Measurements from ENCODE around the gene MT1A.

The MT1A gene

GRCh38 chr16:56600398-56600999 is 38.0 kb upstream of the MT1A start:
- Histone ChIP-seq H3K9me2 (replicated peaks; ENCODE audit: control insufficient read depth, low read length) (no peaks in the 10 kb centered on the region), H3F3A (ENCODE audit: control insufficient read depth, insufficient read depth) (peaks cover 3% of the 10 kb centered on the region; the same call in 1 of the 2 replicates), H3K27me3 (ENCODE audit: control insufficient read depth, low read length) (peaks cover 4% of the 10 kb centered on the region; the same call in 1 of the 2 replicates), H3K27ac (ENCODE audit: low read depth, low read length) (no peak overlapping the region), H3K4me1 (ENCODE audit: control insufficient read depth, low read length) (peaks cover 14% of the 10 kb centered on the region), H3K36me3 (ENCODE audit: control insufficient read depth, low read length) (no peaks in the 10 kb centered on the region), H4K20me1 (ENCODE audit: control insufficient read depth, insufficient read depth, low read depth, low read length) (no peaks in the 10 kb centered on the region), H3K4me2 (ENCODE audit: low read length) (no peak overlapping the region), H3K9me3 (ENCODE audit: control insufficient read depth, insufficient read depth, low read length) (no peaks in the 10 kb centered on the region), H3K79me2 (ENCODE audit: control insufficient read depth, low read length) (no peaks in the 10 kb centered on the region), H3K4me3 (ENCODE audit: low read length) (no peak overlapping the region)
- TF ChIP-seq EZH2phosphoT487 (IDR thresholded peaks at IDR 0.05; ENCODE audit: borderline replicate concordance, low read length), result no peak
- peak; percentile 71 for TF ChIP-seq CTCF (IDR thresholded peaks at IDR 0.05; ENCODE audit: low read depth, low read length, poor library complexity, severe bottlenecking)

- Histone ChIP-seq H3K4me3 (ENCODE audit: low read length) (no peak overlapping the region), H3F3A (ENCODE audit: control insufficient read depth, insufficient read depth) (peaks cover 2% of the 10 kb centered on the region; the same call in 1 of the 2 replicates), H3K27ac (ENCODE audit: low read depth, low read length) (no peak overlapping the region), H3K9me3 (ENCODE audit: control insufficient read depth, insufficient read depth, low read length) (no peaks in the 10 kb centered on the region), H3K9me2 (replicated peaks; ENCODE audit: control insufficient read depth, low read length) (no peaks in the 10 kb centered on the region), H3K79me2 (ENCODE audit: control insufficient read depth, low read length) (no peaks in the 10 kb centered on the region), H3K4me1 (ENCODE audit: control insufficient read depth, low read length) (peaks cover 10% of the 10 kb centered on the region), H3K27me3 (ENCODE audit: control insufficient read depth, low read length) (peaks cover 4% of the 10 kb centered on the region; the same call in 1 of the 2 replicates), H4K20me1 (ENCODE audit: control insufficient read depth, insufficient read depth, low read depth, low read length) (no peaks in the 10 kb centered on the region), H3K4me2 (ENCODE audit: low read length) (no peak overlapping the region), H3K36me3 (ENCODE audit: control insufficient read depth, low read length) (no peaks in the 10 kb centered on the region)
- TF ChIP-seq EZH2phosphoT487 (IDR thresholded peaks at IDR 0.05; ENCODE audit: borderline replicate concordance, low read length), result no peak
- no peak for TF ChIP-seq CTCF (IDR thresholded peaks at IDR 0.05; ENCODE audit: low read depth, low read length, poor library complexity, severe bottlenecking)
These were observed 37.1 kb upstream of the MT1A start for GRCh38 chr16:56601325-56601724.

GRCh38 chr16:56603589-56603988 is 34.9 kb upstream of the MT1A start:
- Histone ChIP-seq H3F3A (ENCODE audit: control insufficient read depth, insufficient read depth) (no peaks in the 10 kb centered on the region), H3K4me3 (ENCODE audit: low read length) (no peak overlapping the region), H3K9me2 (replicated peaks; ENCODE audit: control insufficient read depth, low read length) (no peaks in the 10 kb centered on the region), H3K4me2 (ENCODE audit: low read length) (no peak overlapping the region), H3K27me3 (ENCODE audit: control insufficient read depth, low read length) (peaks cover 11% of the 10 kb centered on the region), H3K79me2 (ENCODE audit: control insufficient read depth, low read length) (no peaks in the 10 kb centered on the region), H3K9me3 (ENCODE audit: control insufficient read depth, insufficient read depth, low read length) (no peaks in the 10 kb centered on the region), H4K20me1 (ENCODE audit: control insufficient read depth, insufficient read depth, low read depth, low read length) (no peaks in the 10 kb centered on the region), H3K27ac (ENCODE audit: low read depth, low read length) (no peak overlapping the region), H3K4me1 (ENCODE audit: control insufficient read depth, low read length) (peaks cover 2% of the 10 kb centered on the region), H3K36me3 (ENCODE audit: control insufficient read depth, low read length) (no peaks in the 10 kb centered on the region)
- TF ChIP-seq CTCF (IDR thresholded peaks at IDR 0.05; ENCODE audit: low read depth, low read length, poor library complexity, severe bottlenecking) (no peak), EZH2phosphoT487 (IDR thresholded peaks at IDR 0.05; ENCODE audit: borderline replicate concordance, low read length) (no peak)
